Keratinocyte (primary cell): Measurements from ENCODE around the gene NACAD.

Experiments used
- EZH2 ChIP-seq: IDR thresholded peaks from one replicate; pipeline ENCODE4 v1.6.1; 2012; ENCODE audit warnings: inconsistent platforms, mild to moderate bottlenecking, low read length, moderate library complexity
- TF ChIP-seq, protein P1 (sequence below), 3 experiments: IDR thresholded peaks in 1 of 3; conservative IDR thresholded peaks in 1 of 3; optimal IDR thresholded peaks in 1 of 3; 2 replicates in 2 of 3; 3 replicates in 1 of 3; pipeline versions ENCODE3 to v1.5.1; 2011; ENCODE audit warnings: low read length in 3 of 3, mild to moderate bottlenecking in 3 of 3, moderate library complexity in 2 of 3, control low read depth in 1 of 3, inconsistent platforms in 1 of 3; ENCODE audit not compliant: insufficient read depth in 2 of 3; ENCODE audit errors: extremely low read depth in 1 of 3

DNA sequence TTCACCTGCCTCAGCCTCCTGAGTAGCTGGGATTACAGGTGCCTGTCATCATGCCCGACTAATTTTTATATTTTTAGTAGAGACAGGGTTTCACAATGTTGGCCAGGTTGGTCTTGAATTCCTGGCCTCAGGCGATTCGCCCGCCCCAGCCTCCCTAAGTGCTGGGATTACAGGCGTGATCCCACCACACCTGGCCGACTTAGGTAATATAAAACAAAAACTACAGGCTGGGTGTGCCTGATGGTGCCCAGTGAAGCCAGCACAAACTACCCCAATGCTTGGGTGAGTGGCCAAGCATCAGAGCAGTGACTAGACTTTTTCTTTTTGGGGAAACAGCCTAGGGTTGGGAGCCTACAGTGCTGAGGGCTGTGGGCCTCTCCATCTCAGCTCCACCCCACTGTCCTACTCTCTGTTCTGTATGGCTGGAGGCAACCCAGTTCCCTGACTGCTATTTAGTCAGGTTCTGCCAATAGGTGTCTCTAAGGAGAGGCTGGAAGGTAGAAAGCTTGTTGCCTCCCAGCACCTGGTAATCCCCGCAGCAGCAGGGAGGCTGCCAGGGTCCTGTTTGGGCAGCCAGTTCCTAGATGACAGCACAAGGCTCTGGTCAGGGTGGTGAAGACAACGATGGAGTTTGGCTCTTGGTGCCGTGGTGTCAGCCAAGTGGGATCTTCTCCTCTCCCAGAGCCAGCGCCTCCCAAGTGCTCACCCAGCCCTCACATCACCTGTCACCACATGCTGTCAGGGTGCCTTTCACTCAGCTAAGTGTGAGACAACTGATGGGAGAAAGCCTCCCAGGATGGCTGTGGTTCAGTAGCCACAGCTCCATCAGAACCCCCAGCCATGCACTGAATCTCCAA lies 10.4 kb upstream of the NACAD start:
- TF ChIP-seq, protein P1, sequence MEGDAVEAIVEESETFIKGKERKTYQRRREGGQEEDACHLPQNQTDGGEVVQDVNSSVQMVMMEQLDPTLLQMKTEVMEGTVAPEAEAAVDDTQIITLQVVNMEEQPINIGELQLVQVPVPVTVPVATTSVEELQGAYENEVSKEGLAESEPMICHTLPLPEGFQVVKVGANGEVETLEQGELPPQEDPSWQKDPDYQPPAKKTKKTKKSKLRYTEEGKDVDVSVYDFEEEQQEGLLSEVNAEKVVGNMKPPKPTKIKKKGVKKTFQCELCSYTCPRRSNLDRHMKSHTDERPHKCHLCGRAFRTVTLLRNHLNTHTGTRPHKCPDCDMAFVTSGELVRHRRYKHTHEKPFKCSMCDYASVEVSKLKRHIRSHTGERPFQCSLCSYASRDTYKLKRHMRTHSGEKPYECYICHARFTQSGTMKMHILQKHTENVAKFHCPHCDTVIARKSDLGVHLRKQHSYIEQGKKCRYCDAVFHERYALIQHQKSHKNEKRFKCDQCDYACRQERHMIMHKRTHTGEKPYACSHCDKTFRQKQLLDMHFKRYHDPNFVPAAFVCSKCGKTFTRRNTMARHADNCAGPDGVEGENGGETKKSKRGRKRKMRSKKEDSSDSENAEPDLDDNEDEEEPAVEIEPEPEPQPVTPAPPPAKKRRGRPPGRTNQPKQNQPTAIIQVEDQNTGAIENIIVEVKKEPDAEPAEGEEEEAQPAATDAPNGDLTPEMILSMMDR (optimal IDR thresholded peaks at IDR 0.05 in 1 of 3, IDR thresholded peaks at IDR 0.05 in 1 of 3, conservative IDR thresholded peaks at IDR 0.05 in 1 of 3; ENCODE audit: extremely low read depth in 1 of 3, insufficient read depth in 2 of 3, low read length in 3 of 3) = no peak
- TF ChIP-seq EZH2 = no peak
